Neural progenitor cell (in vitro differentiated cells): ENCODE results near the gene PPP2R1B.

Experiments
- CTCF ChIP-seq: fragments of 200-600 bp; sonication (generic); IDR thresholded peaks from 2 replicates; pipeline ENCODE4 v1.5.1; 2017; ENCODE audit warnings: antibody characterized with exemption, mild to moderate bottlenecking
- EZH2 ChIP-seq: fragments of 200-600 bp; sonication (generic); IDR thresholded peaks from 2 replicates; pipeline ENCODE4 v1.6.1; 2017; ENCODE audit warnings: antibody characterized with exemption, mild to moderate bottlenecking, moderate library complexity

- TF ChIP-seq CTCF (no peak), EZH2 (no peak)
These were observed 10.1 kb downstream of the PPP2R1B start for GRCh38 chr11:111756097-111756496.
